Astrocyte (in vitro differentiated cells and primary cell): ENCODE measurements around the gene TRIO. TPM values are rescaled to one million over a fixed set of nuclear protein-coding genes. Genes with fewer than 3 reads are reported as not detected.
A peak's percentile ranks its signal among the peaks of the same experiment; 100 is the strongest.

ENCODE experiments used
- DNase-seq: peaks from one replicate; pipeline ENCODE4 v3.0.0-alpha.2; 2010; ENCODE audit warnings: low read depth
- FAIRE-seq: peaks from 2 replicates; lab custom pipeline; 2011; peaks lifted over from hg19 to GRCh38; lab: Jason Lieb, UNC
- H2AFZ ChIP-seq: 2 replicates; pipeline ENCODE4 v1.6.0; 2012; ENCODE audit warnings: low read depth, low read length, inconsistent platforms
- H3K27ac ChIP-seq: 2 replicates; pipeline ENCODE4 v1.5.1; 2011; ENCODE audit warnings: low read depth, low read length, inconsistent platforms
- H3K27me3 ChIP-seq: 2 replicates; pipeline ENCODE4 v1.6.0; 2011; ENCODE audit warnings: low read length, inconsistent platforms; ENCODE audit not compliant: insufficient read depth
- H3K36me3 ChIP-seq: 2 replicates; pipeline ENCODE4 v1.5.1; 2011; ENCODE audit warnings: low read length, inconsistent platforms; ENCODE audit not compliant: insufficient read depth
- H3K4me1 ChIP-seq: 2 replicates; pipeline ENCODE4 v1.5.1; 2011; ENCODE audit warnings: low read length, inconsistent platforms; ENCODE audit not compliant: insufficient read depth
- H3K4me2 ChIP-seq: 2 replicates; pipeline ENCODE4 v1.6.0; 2012; ENCODE audit warnings: low read length, inconsistent platforms
- H3K4me3 ChIP-seq: 2 replicates; pipeline ENCODE4 v1.5.1; 2011; ENCODE audit warnings: low read depth, mild to moderate bottlenecking, low read length, inconsistent platforms; ENCODE audit not compliant: insufficient read depth
- H3K79me2 ChIP-seq: 2 replicates; pipeline ENCODE4 v1.6.0; 2012; ENCODE audit warnings: mild to moderate bottlenecking, low read length, inconsistent platforms; ENCODE audit not compliant: insufficient read depth
- H3K9ac ChIP-seq: 2 replicates; pipeline ENCODE4 v1.6.0; 2012; ENCODE audit warnings: mild to moderate bottlenecking, low read length, inconsistent platforms
- H3K9me3 ChIP-seq: 2 replicates; pipeline ENCODE4 v1.5.1; 2012; ENCODE audit warnings: low read depth, mild to moderate bottlenecking, low read length, inconsistent platforms; ENCODE audit not compliant: insufficient read depth
- H4K20me1 ChIP-seq: 2 replicates; pipeline ENCODE4 v1.6.0; 2012; ENCODE audit warnings: low read length, inconsistent platforms; ENCODE audit not compliant: insufficient read depth
- H3K27ac Mint-ChIP-seq: one replicate; pipeline ENCODE4 v1.8.0; 2021; ENCODE audit warnings: mild to moderate bottlenecking, mixed read lengths; ENCODE audit not compliant: unreplicated experiment
- H3K27me3 Mint-ChIP-seq: one replicate; pipeline ENCODE4 v1.8.0; 2021; ENCODE audit warnings: low read depth, mixed read lengths; ENCODE audit not compliant: unreplicated experiment
- H3K36me3 Mint-ChIP-seq: one replicate; pipeline ENCODE4 v1.8.0; 2021; ENCODE audit warnings: low read depth, mixed read lengths; ENCODE audit not compliant: unreplicated experiment
- H3K4me1 Mint-ChIP-seq: one replicate; pipeline ENCODE4 v1.8.0; 2021; ENCODE audit warnings: low read depth, mixed read lengths; ENCODE audit not compliant: unreplicated experiment
- H3K4me3 Mint-ChIP-seq: one replicate; pipeline ENCODE4 v1.8.0; 2021; ENCODE audit warnings: mild to moderate bottlenecking, moderate library complexity, mixed read lengths; ENCODE audit not compliant: unreplicated experiment
- H3K9me3 Mint-ChIP-seq: one replicate; pipeline ENCODE4 v1.8.0; 2021; ENCODE audit warnings: mild to moderate bottlenecking, mixed read lengths; ENCODE audit not compliant: unreplicated experiment
- CTCF ChIP-seq: IDR thresholded peaks from 2 replicates; pipeline ENCODE4 v1.5.1; 2011; ENCODE audit warnings: low read depth, mild to moderate bottlenecking, inconsistent platforms, low read length, moderate library complexity; ENCODE audit not compliant: insufficient read depth
- EZH2 ChIP-seq: IDR thresholded peaks from 2 replicates; pipeline ENCODE4 v1.6.1; 2012; ENCODE audit warnings: mild to moderate bottlenecking, low read length, inconsistent platforms; ENCODE audit not compliant: insufficient read depth
- total RNA-seq: library from RNA; stranded (reverse); gene quantifications from 2 replicates; pipeline ENCODE4 v1.2.1, GENCODE V29; 2021

The TRIO gene
- total RNA-seq, 1 donor from 2014 or later, result 347 TPM

GRCh38 chr5:14286574-14287421, 143.7 kb downstream of the TRIO start:
- Histone ChIP-seq H3K9ac (no peak overlapping the region), H3K36me3 (peaks cover 72% of the 10 kb centered on the region), H3K9me3 (no peaks in the 10 kb centered on the region), H3K4me1 (no peaks in the 10 kb centered on the region), H2AFZ (no peak overlapping the region), H3K4me2 (no peak overlapping the region), H3K4me3 (no peak overlapping the region), H4K20me1 (peaks cover 81% of the 10 kb centered on the region), H3K79me2 (peaks cover 93% of the 10 kb centered on the region), H3K27ac (no peak overlapping the region), H3K27me3 (no peaks in the 10 kb centered on the region)
- TF ChIP-seq EZH2 (no peak), CTCF (no peak)
- peak overlapping the region; percentile 41 for H3K27ac Mint-ChIP-seq
- peaks cover 49% of the 10 kb centered on the region for H3K4me1 Mint-ChIP-seq
- no peaks in the 10 kb centered on the region for H3K27me3 Mint-ChIP-seq
- H3K36me3 Mint-ChIP-seq, result peaks cover 31% of the 10 kb centered on the region
- DNase-seq (no peak), FAIRE-seq (no peak)
- H3K9me3 Mint-ChIP-seq, result peaks cover 2% of the 10 kb centered on the region
- H3K4me3 Mint-ChIP-seq, result no peak overlapping the region

GRCh38 chr5:14292766-14293658, 149.9 kb downstream of the TRIO start:
- H3K27ac Mint-ChIP-seq, result peak overlapping the region; percentile 34
- no peak overlapping the region for H3K9ac ChIP-seq
- H3K36me3 Mint-ChIP-seq, result peaks cover 34% of the 10 kb centered on the region
- peaks cover 79% of the 10 kb centered on the region for H4K20me1 ChIP-seq
- no peak for DNase-seq
- TF ChIP-seq CTCF, result no peak
- H3K4me1 Mint-ChIP-seq, result peaks cover 8% of the 10 kb centered on the region
- H3K4me3 ChIP-seq, result no peak overlapping the region
- peaks cover 74% of the 10 kb centered on the region for H3K36me3 ChIP-seq
- H3K9me3 ChIP-seq, result no peaks in the 10 kb centered on the region
- H3K4me2 ChIP-seq, result no peak overlapping the region
- H3K79me2 ChIP-seq, result peaks cover 93% of the 10 kb centered on the region
- H3K27ac ChIP-seq, result no peak overlapping the region
- H2AFZ ChIP-seq, result no peak overlapping the region
- no peaks in the 10 kb centered on the region for H3K27me3 Mint-ChIP-seq
- peaks cover 4% of the 10 kb centered on the region for H3K4me1 ChIP-seq
- peaks cover 2% of the 10 kb centered on the region for H3K9me3 Mint-ChIP-seq
- no peaks in the 10 kb centered on the region for H3K27me3 ChIP-seq
- no peak overlapping the region for H3K4me3 Mint-ChIP-seq
- FAIRE-seq, result no peak
